ENCODE results near the gene DCLK1. TPM values are rescaled to one million over a fixed set of nuclear protein-coding genes. Genes with fewer than 3 reads are reported as not detected.

DCLK1 gene
- total and polyA plus RNA-seq, 9 donors: 42.0 to 109 (median 87.9) TPM

GRCh38 chr13:35964011-35964862 lies 166.9 kb downstream of the DCLK1 start:
- peaks cover 2% of the 10 kb centered on the region for H3K36me3 ChIP-seq (ENCODE audit: control insufficient read depth, insufficient read depth, low read length)
- H3K4me1 ChIP-seq (ENCODE audit: control insufficient read depth, insufficient read depth, low read length): peaks cover 8% of the 10 kb centered on the region
- peak; percentile 79 for DNase-seq
- H3K9me3 ChIP-seq (replicated peaks; ENCODE audit: control insufficient read depth, low read depth, low read length): peaks cover under 1% of the 10 kb centered on the region
- WGBS (ENCODE audit: insufficient coverage): 0% methylated on average over 1 of the region's 6 CpGs
- no peaks in the 10 kb centered on the region for H3K27me3 ChIP-seq (ENCODE audit: control insufficient read depth, insufficient read depth, low read length)
- H3K27ac ChIP-seq (ENCODE audit: low read length): peak overlapping the region; percentile 75
- H3K4me3 ChIP-seq (ENCODE audit: low read length): no peak overlapping the region

DNA sequence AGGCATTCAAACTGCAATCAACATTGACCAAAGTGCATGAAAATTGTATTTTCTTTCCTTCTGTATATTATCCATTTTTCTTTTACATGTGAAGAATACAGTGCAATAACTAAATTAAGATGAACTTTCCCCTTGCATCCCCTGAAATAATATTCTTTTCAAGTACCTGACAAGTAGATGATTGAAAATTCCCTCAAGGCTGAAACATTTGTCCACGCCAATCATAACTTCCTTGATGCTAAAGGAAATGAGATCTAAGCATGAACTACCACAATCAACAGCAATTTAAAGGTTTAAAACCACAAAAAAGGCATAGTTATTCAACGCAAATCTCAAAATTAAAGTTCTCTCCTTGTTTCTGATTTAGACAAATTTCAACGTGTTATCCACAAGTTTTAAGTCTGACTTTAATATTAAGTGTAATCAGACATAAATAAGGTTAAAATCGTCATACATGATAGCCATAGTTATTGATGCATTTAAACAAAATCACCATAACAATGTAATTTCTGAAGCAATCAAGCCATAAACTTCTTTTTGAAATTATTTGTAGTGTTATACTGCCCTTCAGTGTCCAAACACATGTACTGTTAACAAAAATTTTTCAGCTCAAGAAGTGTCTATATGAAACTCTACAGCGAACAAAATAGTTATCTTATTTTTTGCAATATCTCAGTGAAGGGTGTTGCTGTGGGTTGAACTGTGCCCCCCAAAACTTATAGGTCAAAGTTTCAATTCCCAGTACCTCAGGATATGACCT lies 169.5 kb downstream of the DCLK1 start:
- no peaks in the 10 kb centered on the region for H3K36me3 ChIP-seq (ENCODE audit: control insufficient read depth, insufficient read depth, low read length)
- no peaks in the 10 kb centered on the region for H3K27me3 ChIP-seq (ENCODE audit: control insufficient read depth, insufficient read depth, low read length)
- H3K4me1 ChIP-seq (ENCODE audit: control insufficient read depth, insufficient read depth, low read length): peaks cover 11% of the 10 kb centered on the region
- no peaks in the 10 kb centered on the region for H3K9me3 ChIP-seq (replicated peaks; ENCODE audit: control insufficient read depth, low read depth, low read length)
- no peak overlapping the region for H3K4me3 ChIP-seq (ENCODE audit: low read length)
- H3K27ac ChIP-seq (ENCODE audit: low read length): no peak overlapping the region
- no peak for DNase-seq
- no CpG with 5 or more reads among the region's 5 CpGs for WGBS (ENCODE audit: insufficient coverage)

DNA sequence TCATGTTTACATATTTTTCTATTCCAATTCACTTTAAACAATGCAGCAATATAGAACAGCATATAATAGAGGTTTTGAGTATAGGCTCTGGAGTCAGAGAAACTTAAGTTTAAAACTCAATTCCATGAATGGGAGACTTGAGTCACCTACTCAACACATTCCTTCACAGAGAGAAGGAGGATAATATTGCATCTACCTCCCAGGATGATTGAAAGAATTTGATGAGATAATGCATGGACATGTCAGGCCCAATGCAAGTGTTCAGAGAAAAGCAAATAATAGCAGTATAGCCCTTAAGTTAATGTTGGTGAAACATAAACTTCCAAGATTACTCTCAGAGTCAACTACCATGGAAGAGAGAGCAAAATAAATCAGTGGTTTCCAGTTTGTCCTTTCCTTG lies 170.2 kb downstream of the DCLK1 start:
- H3K27ac ChIP-seq (ENCODE audit: low read length): peak overlapping the region; percentile 22
- H3K9me3 ChIP-seq (replicated peaks; ENCODE audit: control insufficient read depth, low read depth, low read length): no peaks in the 10 kb centered on the region

GRCh38 chr13:35957996-35958395 lies 173.2 kb downstream of the DCLK1 start:
- H3K4me3 ChIP-seq (ENCODE audit: low read length): no peak overlapping the region
- no peaks in the 10 kb centered on the region for H3K36me3 ChIP-seq (ENCODE audit: control insufficient read depth, insufficient read depth, low read length)
- H3K27me3 ChIP-seq (ENCODE audit: control insufficient read depth, insufficient read depth, low read length): no peaks in the 10 kb centered on the region
- DNase-seq: no peak
- H3K27ac ChIP-seq (ENCODE audit: low read length): peak overlapping the region; percentile 36
- no peaks in the 10 kb centered on the region for H3K9me3 ChIP-seq (replicated peaks; ENCODE audit: control insufficient read depth, low read depth, low read length)
- WGBS (ENCODE audit: insufficient coverage): 84% methylated on average over 2 of the region's 2 CpGs
- H3K4me1 ChIP-seq (ENCODE audit: control insufficient read depth, insufficient read depth, low read length): peaks cover 22% of the 10 kb centered on the region

More for the DNA sequence above, 170.2 kb downstream of the DCLK1 start:
- Histone ChIP-seq H3K4me3 (ENCODE audit: low read length) (no peak overlapping the region), H3K36me3 (ENCODE audit: control insufficient read depth, insufficient read depth, low read length) (no peaks in the 10 kb centered on the region), H3K4me1 (ENCODE audit: control insufficient read depth, insufficient read depth, low read length) (peaks cover 11% of the 10 kb centered on the region), H3K27me3 (ENCODE audit: control insufficient read depth, insufficient read depth, low read length) (no peaks in the 10 kb centered on the region)
- DNase-seq: no peak

DNA sequence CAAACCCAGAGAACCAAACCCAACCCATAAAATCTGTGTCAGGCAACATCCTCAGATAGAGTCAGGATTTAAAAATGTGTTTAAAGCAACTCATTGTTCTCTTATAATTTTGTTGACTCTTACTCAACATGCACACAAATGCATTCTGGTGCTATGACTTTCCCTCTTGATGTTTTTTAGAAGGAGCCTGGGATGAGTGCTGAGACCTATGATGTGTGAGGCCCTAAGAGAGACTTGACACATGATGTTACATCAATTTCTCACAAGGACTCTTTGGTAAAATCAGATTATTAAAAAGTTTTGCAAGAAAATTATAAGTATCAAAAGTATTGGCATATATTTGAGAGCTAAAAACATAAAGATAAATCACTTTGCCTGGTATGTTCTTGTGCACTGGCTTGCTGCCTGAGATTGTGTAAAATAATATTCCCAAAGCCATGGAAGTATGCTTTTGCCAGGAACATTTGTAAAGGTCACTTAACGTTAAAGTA lies 173.9 kb downstream of the DCLK1 start:
- Histone ChIP-seq H3K36me3 (ENCODE audit: control insufficient read depth, insufficient read depth, low read length) (no peaks in the 10 kb centered on the region), H3K27me3 (ENCODE audit: control insufficient read depth, insufficient read depth, low read length) (no peaks in the 10 kb centered on the region), H3K27ac (ENCODE audit: low read length) (peak overlapping the region; percentile 66), H3K4me3 (ENCODE audit: low read length) (no peak overlapping the region), H3K4me1 (ENCODE audit: control insufficient read depth, insufficient read depth, low read length) (peaks cover 22% of the 10 kb centered on the region), H3K9me3 (replicated peaks; ENCODE audit: control insufficient read depth, low read depth, low read length) (no peaks in the 10 kb centered on the region)
- peak; percentile 93 for DNase-seq
- no CpG with 5 or more reads among the region's 1 CpG for WGBS (ENCODE audit: insufficient coverage)

DNA sequence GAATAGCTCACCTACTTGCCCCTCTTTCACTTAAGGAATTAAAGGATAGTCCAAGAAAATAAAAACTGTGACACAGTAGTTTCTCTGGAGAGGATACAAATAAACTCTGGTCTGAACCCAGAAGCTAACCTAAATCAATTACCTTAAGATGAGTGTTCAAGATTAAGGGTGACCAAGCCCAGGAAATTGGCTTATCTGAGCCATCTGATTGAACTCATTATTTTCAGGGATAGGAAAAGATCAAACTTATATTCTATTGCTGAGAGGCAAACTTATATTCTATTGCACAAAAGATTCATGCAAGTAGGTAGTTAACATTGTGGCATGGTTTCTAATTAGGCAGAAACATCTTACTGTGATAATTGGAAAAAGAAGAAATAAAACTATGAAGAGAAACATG lies 175.1 kb downstream of the DCLK1 start:
- Histone ChIP-seq H3K27ac (ENCODE audit: low read length) (no peak overlapping the region), H3K36me3 (ENCODE audit: control insufficient read depth, insufficient read depth, low read length) (no peaks in the 10 kb centered on the region), H3K27me3 (ENCODE audit: control insufficient read depth, insufficient read depth, low read length) (no peaks in the 10 kb centered on the region), H3K9me3 (replicated peaks; ENCODE audit: control insufficient read depth, low read depth, low read length) (no peaks in the 10 kb centered on the region), H3K4me3 (ENCODE audit: low read length) (no peak overlapping the region), H3K4me1 (ENCODE audit: control insufficient read depth, insufficient read depth, low read length) (peaks cover 22% of the 10 kb centered on the region)
- no peak for DNase-seq

- Histone ChIP-seq H3K27me3 (ENCODE audit: control insufficient read depth, insufficient read depth, low read length) (no peaks in the 10 kb centered on the region), H3K4me3 (ENCODE audit: low read length) (no peak overlapping the region), H3K27ac (ENCODE audit: low read length) (peak overlapping the region; percentile 86), H3K4me1 (ENCODE audit: control insufficient read depth, insufficient read depth, low read length) (peaks cover 15% of the 10 kb centered on the region), H3K36me3 (ENCODE audit: control insufficient read depth, insufficient read depth, low read length) (no peaks in the 10 kb centered on the region), H3K9me3 (replicated peaks; ENCODE audit: control insufficient read depth, low read depth, low read length) (no peaks in the 10 kb centered on the region)
- no CpG with 5 or more reads among the region's 3 CpGs for WGBS (ENCODE audit: insufficient coverage)
- peak; percentile 86 for DNase-seq
Observed at GRCh38 chr13:35954207-35954560, 177.0 kb downstream of the DCLK1 start.

GRCh38 chr13:35953537-35954206 lies 177.5 kb downstream of the DCLK1 start:
- peak; percentile 99 for DNase-seq
- H3K27me3 ChIP-seq (ENCODE audit: control insufficient read depth, insufficient read depth, low read length): no peaks in the 10 kb centered on the region
- no peaks in the 10 kb centered on the region for H3K36me3 ChIP-seq (ENCODE audit: control insufficient read depth, insufficient read depth, low read length)
- 0% methylated on average over 8 of the region's 12 CpGs for WGBS (ENCODE audit: insufficient coverage)
- H3K4me1 ChIP-seq (ENCODE audit: control insufficient read depth, insufficient read depth, low read length): peaks cover 15% of the 10 kb centered on the region
- peak overlapping the region; percentile 86 for H3K27ac ChIP-seq (ENCODE audit: low read length)
- no peaks in the 10 kb centered on the region for H3K9me3 ChIP-seq (replicated peaks; ENCODE audit: control insufficient read depth, low read depth, low read length)
- no peak overlapping the region for H3K4me3 ChIP-seq (ENCODE audit: low read length)

- Histone ChIP-seq H3K36me3 (ENCODE audit: control insufficient read depth, insufficient read depth, low read length) (peaks cover 22% of the 10 kb centered on the region), H3K9me3 (replicated peaks; ENCODE audit: control insufficient read depth, low read depth, low read length) (peaks cover 9% of the 10 kb centered on the region), H3K27me3 (ENCODE audit: control insufficient read depth, insufficient read depth, low read length) (no peaks in the 10 kb centered on the region), H3K4me1 (ENCODE audit: control insufficient read depth, insufficient read depth, low read length) (no peaks in the 10 kb centered on the region), H3K27ac (ENCODE audit: low read length) (no peak overlapping the region), H3K4me3 (ENCODE audit: low read length) (no peak overlapping the region)
- WGBS (ENCODE audit: insufficient coverage): 79% methylated on average over 2 of the region's 4 CpGs
- DNase-seq: no peak
Observed at GRCh38 chr13:35947315-35947714, 183.9 kb downstream of the DCLK1 start.

- no peak overlapping the region for H3K27ac ChIP-seq (ENCODE audit: low read length)
- no peak for DNase-seq
- H3K4me3 ChIP-seq (ENCODE audit: low read length): no peak overlapping the region
- H3K9me3 ChIP-seq (replicated peaks; ENCODE audit: control insufficient read depth, low read depth, low read length): peaks cover 9% of the 10 kb centered on the region
- no peaks in the 10 kb centered on the region for H3K4me1 ChIP-seq (ENCODE audit: control insufficient read depth, insufficient read depth, low read length)
- no CpG with 5 or more reads among the region's 4 CpGs for WGBS (ENCODE audit: insufficient coverage)
- no peaks in the 10 kb centered on the region for H3K27me3 ChIP-seq (ENCODE audit: control insufficient read depth, insufficient read depth, low read length)
- peaks cover 23% of the 10 kb centered on the region for H3K36me3 ChIP-seq (ENCODE audit: control insufficient read depth, insufficient read depth, low read length)
Observed at GRCh38 chr13:35945368-35945767, 185.8 kb downstream of the DCLK1 start.
